Muscle of back (tissue), 11 donors: ENCODE measurements around the gene ARAP1. TPM values are rescaled to one million over a fixed set of nuclear protein-coding genes. Genes with fewer than 3 reads are reported as not detected.

Source experiments
- DNase-seq, 3 donors: peaks; one replicate each; pipeline versions ENCODE4 v3.0.0 to v3.0.0-alpha.2; 2013
- polyA plus RNA-seq, 10 donors: library from polyadenylated mRNA; unstranded; fragments of 120-200 nt; gene quantifications; one replicate each; pipeline ENCODE4 v1.2.1, GENCODE V29; 2013; ENCODE audit not compliant: insufficient read length in 10 of 10

ARAP1 gene
- polyA plus RNA-seq, 10 donors, result 48.1 to 73.3 (median 57.5) TPM

DNA sequence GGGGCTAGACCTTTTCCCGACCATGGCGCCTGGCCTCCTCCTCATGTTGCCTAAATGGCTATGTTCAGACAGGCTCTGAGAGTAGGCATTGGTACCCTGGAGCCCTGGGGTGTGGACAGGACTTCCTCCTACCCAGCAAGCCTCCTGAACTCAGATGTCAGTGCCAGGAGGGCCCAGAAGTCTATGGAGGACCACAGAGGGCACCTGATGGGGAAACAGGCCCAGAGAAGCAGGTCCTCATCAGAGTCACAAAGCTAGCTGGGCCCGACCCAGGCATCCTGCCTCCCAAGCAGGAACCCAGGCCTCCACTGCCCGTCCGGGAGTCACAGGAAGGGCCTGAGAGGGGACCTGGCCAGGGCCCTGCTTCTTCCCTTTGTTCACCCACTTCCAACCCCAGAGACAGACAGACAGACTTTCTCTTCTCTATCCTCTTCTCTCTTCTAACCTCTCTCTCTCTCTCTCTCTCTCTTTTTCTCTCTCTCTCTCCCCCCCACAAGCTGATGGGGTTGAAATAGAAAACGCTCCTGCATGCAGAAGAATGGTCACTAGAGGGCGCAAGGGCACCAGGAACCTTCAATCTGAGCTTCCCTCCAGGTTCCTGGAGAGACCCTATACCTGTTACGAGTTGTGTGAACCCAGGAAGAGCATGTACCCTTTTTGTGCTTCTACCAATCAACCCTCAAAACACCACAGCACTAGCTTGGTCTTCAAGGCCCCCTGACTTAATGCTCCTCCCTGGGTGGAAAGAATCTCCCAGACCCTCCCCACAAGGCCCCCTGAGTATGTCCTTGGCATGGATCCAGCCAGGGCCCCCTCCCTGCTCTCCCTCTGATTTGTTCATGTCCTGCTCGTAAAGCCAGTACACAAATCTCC is 27.1 kb downstream of the ARAP1 start:
- DNase-seq, result peak; percentile 80 to 89 (median 87)

GRCh38 chr11:72724021-72724551 is 28.1 kb downstream of the ARAP1 start:
- DNase-seq, result no peak

DNA sequence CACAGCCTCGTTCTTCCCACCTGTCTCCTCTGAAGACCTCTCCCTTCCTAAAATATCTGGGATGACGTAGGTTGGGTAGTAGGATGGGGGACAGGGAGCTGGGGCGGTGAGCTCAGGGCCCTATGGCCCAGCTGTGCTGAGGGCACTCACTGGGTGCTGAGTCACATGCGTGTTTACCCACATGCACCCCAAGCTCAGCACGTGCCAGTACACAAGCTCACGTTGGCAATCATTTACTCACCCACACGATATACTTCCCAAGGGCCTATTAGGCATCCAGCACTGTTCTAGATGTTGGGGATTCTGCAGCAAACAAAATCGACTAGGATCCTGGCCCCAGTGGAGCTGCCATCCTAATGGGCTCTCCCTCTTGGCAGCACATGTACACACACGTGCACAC is 28.7 kb downstream of the ARAP1 start:
- DNase-seq, result no peak

DNA sequence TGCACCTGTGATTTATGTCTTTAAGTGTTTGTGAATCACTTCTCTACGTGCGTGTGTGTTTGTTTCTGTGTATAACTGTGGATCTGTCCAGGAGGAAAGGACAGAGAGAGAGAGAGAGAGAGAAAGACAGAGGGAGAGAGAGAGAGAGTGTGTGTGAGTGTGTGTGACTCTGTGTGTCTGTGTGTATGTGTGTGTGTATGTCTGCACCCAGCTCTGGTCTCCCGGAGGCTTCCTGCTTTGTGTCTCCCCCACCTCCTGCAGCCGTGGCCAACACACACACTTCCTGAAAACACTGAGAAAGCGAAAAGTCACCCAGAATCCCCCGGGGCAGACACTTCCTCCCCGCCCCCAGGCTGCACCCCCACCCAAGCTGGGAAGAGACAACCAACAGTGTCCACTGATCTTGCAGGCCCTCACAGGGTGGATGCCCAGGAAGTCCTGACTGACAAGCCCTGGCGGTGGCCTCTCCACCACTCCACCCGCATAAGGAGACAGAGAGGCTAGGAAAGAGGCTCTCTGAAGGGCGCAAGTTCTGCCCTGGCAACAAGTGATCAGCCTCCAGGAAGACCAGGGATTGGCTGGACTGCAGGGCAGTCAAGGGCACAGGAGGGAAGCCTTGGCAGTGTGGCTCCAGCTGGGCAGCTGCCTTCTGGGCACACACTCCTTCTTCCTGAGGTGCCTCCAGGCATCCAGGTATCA is 30.0 kb downstream of the ARAP1 start:
- DNase-seq, result peak; percentile 91 to 96 (median 91)

GRCh38 chr11:72721689-72722049 is 30.5 kb downstream of the ARAP1 start:
- no peak for DNase-seq

DNA sequence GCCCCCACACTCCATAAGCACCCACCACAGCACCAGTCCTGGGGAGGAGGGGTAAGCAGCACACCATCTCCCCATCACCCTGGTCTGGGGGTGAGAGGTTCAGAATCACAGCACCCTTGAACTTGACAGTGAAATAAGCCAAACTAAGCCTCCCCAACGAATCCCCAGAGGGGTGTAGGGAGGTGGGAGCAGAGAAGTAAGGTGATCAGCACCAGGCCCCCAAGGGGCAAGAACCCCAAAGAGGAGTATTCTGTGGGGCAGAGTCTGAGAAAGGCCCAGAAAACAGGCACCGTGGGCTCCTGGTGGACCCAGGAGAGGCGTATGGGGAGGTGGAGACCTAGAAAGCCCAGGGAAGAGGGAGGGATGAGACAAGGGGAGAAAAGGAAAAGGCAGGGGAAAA is 30.9 kb downstream of the ARAP1 start:
- no peak for DNase-seq

GRCh38 chr11:72720784-72721183 is 31.4 kb downstream of the ARAP1 start:
- DNase-seq, result no peak

DNA sequence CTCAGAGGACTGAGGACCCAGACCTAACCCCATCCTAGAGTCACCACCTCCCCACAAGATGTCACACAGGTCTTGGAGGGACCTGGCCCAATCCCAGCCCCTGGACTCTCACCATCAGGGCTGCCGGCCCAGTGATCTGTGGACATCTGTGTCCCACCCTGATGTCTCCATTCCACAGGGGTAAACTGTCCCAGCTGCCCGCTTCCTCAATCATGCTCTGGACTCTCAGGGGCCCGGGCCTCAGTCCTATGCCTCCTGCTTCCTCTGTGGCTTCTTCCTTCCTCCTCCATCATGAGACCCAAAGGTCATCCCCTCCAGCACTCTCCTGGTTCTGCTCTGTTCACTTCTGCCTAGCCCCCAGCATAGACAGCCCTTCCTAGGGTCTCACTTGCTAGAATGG is 32.2 kb downstream of the ARAP1 start:
- DNase-seq, result no peak

DNA sequence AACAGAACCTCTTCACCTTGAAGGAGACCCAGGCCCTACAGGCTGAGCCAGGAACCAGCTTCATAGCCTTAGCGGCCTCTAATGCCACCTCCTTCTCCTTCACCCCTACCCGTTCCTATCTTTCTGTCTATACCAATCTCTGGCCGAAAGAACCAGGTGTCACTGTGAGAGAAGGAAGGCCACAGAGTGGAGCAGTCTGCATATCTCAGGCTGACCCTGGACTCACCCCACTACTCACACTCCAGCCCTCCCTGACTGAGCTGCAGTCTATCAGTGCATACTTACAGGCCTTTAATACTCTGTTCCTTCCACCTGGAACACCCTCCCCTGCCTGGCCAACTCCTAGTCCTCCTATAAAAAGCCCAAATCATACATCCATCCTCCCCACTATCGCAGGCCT is 32.7 kb downstream of the ARAP1 start:
- no peak for DNase-seq

- DNase-seq, result no peak
Observed at GRCh38 chr11:72719144-72719543, 33.1 kb downstream of the ARAP1 start.

- DNase-seq, result no peak
Observed at GRCh38 chr11:72718101-72718501, 34.1 kb downstream of the ARAP1 start.

DNA sequence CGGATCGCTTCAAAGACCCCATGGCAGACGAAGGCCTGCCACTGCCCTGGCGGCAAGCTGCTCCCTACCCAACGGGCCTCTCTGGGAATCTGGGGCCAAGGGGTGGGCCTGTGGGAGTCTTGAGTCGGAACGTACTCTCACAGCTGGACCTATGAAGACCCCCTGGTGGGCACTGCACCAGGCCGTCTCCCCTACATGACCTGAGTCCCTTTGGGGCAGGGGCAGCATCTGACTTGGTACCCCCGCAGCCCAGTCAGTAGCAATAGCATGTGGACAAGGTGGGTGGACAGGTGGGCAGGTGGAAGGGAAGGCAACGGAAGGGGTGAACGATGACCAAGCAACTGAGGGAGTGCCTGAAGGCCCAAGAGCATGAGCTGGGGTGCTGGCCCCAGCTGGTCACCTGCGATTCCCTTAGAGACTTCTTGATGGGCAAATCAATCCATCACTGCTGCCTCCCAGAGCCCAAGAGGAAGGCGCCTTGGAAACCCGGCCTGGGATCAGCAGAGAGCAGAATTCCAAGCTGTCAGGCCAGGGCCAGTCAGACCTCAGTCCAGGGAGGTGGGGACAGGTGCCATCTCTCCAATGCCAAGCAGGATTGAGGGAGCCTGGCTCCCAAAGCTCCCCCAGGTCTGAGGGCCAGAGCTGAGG is 35.3 kb downstream of the ARAP1 start:
- no peak for DNase-seq

DNA sequence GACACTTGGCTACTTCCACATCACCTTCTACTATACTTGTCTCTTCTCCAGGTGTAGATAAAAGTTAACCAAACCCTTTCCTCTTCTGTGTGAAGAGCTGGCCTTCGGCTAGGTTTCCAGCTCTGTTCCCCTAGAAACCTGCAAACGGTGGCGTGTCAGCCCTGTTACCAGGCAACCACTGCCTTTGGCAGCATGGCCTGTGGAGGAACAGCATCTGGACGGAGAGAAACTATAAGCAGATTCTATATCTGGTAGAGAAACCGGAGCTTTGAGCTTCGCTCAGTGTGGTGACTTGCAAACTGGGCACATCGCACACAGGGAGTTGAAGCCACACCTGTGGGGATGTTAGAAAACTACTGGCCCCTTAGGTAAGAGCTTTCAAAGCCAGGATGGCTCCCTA is 35.9 kb downstream of the ARAP1 start:
- DNase-seq, result peak; percentile 54 to 92 (median 79)

GRCh38 chr11:72712841-72713240 is 39.4 kb downstream of the ARAP1 start:
- DNase-seq, result no peak

- DNase-seq, result peak in 1 of 3 donors; percentile 69
Observed at GRCh38 chr11:72712168-72712751, 39.9 kb downstream of the ARAP1 start.

- DNase-seq, result no peak
Observed at GRCh38 chr11:72711141-72711540, 41.1 kb downstream of the ARAP1 start.

DNA sequence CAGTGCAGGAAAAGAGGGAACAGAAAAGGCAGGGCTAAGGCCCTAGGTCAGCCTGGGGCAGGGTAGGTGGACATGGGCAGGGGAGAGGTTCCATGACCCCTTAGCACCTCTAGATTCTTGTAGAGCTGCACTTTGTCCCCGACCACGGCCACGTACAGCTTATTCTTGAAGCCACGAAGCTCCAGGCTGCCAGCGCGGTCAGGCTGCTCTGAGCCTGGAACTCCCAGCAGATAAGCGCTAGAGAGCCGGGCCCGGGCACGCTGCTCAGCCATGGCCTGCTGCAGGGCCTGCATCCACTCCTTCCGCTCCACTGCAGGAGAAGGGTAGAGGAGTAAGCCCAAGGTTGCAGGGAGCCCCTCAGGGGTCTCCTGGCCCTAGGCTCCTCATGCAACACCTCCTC is 41.9 kb downstream of the ARAP1 start:
- DNase-seq, result no peak

GRCh38 chr11:72709478-72710238 is 42.5 kb downstream of the ARAP1 start:
- DNase-seq, result no peak

DNA sequence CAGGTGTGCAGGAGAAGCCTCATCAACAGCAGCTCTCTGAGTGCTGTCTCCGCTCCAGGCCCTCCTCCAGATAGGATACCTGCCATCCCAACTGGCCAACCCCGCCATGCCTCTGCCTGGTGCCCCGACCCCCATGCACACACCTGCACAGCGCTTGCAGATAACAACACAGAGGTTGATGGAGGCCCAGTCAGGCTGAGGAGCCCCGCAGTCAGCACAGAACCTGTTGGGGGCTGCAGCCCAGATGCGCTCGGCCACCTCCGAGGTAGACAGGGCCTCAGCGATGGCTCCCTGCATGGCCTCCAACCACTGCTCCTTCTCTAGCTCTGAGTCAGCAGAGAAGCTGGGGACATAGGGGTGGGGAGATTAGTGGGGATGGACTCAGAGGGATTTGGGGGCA is 45.2 kb downstream of the ARAP1 start:
- no peak for DNase-seq

- no peak for DNase-seq
Observed at GRCh38 chr11:72706579-72706978, 45.6 kb downstream of the ARAP1 start.
